ENCODE results near the gene MMP15.
"Not testable (repeated sequence)": the region's sequence is repeated elsewhere in the genome, so short reads cannot be mapped to it uniquely, and the experiment has no call there.

MMP15 gene

GRCh38 chr16:58025351-58026138 lies at the start of gene MMP15:
Gene MMP15, plus strand, starts transcription at chr16:58025754. Its CDS starts 597 bp downstream, at chr16:58026351.
- H3K36me3 Mint-ChIP-seq (ENCODE audit: insufficient read depth), result peaks cover 5% of the 10 kb centered on the region
- H3K27ac Mint-ChIP-seq (ENCODE audit: low read depth), result peak within 1 kb of the TSS; percentile 87
- no peaks in the 10 kb centered on the region for H3K9me3 Mint-ChIP-seq
- ATAC-seq (replicated peaks; ENCODE audit: extremely low read depth, poor library complexity, severe bottlenecking) (peak; percentile 71), DNase-seq (ENCODE audit: low spot score in 2 of 2) (peak in 1 of 2 donors; percentile 26)
- peak within 1 kb of the TSS; percentile 84 for H3K4me3 Mint-ChIP-seq
- peaks cover 19% of the 10 kb centered on the region for H3K4me1 Mint-ChIP-seq
- peaks cover 26% of the 10 kb centered on the region for H3K27me3 Mint-ChIP-seq

DNA sequence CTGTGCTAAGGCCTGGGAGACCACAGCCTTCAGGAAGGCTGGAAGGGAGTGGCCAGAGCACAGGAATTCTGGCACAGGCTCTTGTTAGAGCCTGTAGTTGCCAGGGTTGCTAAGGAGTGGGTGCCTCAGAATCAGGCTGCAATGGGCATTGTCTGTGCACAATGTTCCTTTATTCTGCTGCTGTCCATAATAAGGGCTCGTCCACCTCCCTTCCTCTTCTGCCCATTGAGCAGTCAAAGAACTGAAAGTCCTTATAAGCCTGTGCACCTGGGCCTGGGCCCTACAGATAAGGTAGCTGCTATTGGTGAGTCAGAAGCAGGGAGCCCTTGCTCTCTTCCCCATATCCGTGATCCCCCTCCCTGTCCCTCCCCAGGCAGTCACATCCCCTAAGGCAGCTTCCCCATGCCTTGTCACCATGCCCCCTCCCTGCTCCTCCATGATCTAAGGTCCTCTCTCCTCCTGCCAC lies 49.2 kb upstream of the MMP15 start:
- no peak overlapping the region for H3K27ac Mint-ChIP-seq (ENCODE audit: low read depth)
- DNase-seq (ENCODE audit: low spot score in 2 of 2), result no peak
- H3K4me3 Mint-ChIP-seq, result no peak overlapping the region
- no peaks in the 10 kb centered on the region for H3K4me1 Mint-ChIP-seq
- no peak for ATAC-seq (replicated peaks; ENCODE audit: extremely low read depth, poor library complexity, severe bottlenecking)
- no peaks in the 10 kb centered on the region for H3K9me3 Mint-ChIP-seq
- H3K27me3 Mint-ChIP-seq, result peaks cover 11% of the 10 kb centered on the region
- no peaks in the 10 kb centered on the region for H3K36me3 Mint-ChIP-seq (ENCODE audit: insufficient read depth)

- no peaks in the 10 kb centered on the region for H3K36me3 Mint-ChIP-seq (ENCODE audit: insufficient read depth)
- ATAC-seq (replicated peaks; ENCODE audit: extremely low read depth, poor library complexity, severe bottlenecking) (no peak), DNase-seq (ENCODE audit: low spot score in 2 of 2) (no peak)
- no peaks in the 10 kb centered on the region for H3K4me1 Mint-ChIP-seq
- no peak overlapping the region for H3K4me3 Mint-ChIP-seq
- H3K27me3 Mint-ChIP-seq, result peaks cover under 1% of the 10 kb centered on the region
- H3K9me3 Mint-ChIP-seq, result no peaks in the 10 kb centered on the region
- H3K27ac Mint-ChIP-seq (ENCODE audit: low read depth), result no peak overlapping the region
Measured at GRCh38 chr16:57977418-57978069, 48.0 kb upstream of the MMP15 start.

- not testable (repeated sequence) for H3K27me3 Mint-ChIP-seq; H3K9me3 Mint-ChIP-seq; H3K4me3 Mint-ChIP-seq; H3K4me1 Mint-ChIP-seq; DNase-seq (ENCODE audit: low spot score in 2 of 2); H3K27ac Mint-ChIP-seq (ENCODE audit: low read depth); H3K36me3 Mint-ChIP-seq (ENCODE audit: insufficient read depth); ATAC-seq (replicated peaks; ENCODE audit: extremely low read depth, poor library complexity, severe bottlenecking)
Measured at GRCh38 chr16:57978070-57978465, 47.5 kb upstream of the MMP15 start.

GRCh38 chr16:57979006-57979585 lies 46.5 kb upstream of the MMP15 start:
- no peak overlapping the region for H3K4me3 Mint-ChIP-seq
- no peaks in the 10 kb centered on the region for H3K27me3 Mint-ChIP-seq
- no peak overlapping the region for H3K27ac Mint-ChIP-seq (ENCODE audit: low read depth)
- DNase-seq (ENCODE audit: low spot score in 2 of 2) (no peak), ATAC-seq (replicated peaks; ENCODE audit: extremely low read depth, poor library complexity, severe bottlenecking) (no peak)
- no peaks in the 10 kb centered on the region for H3K36me3 Mint-ChIP-seq (ENCODE audit: insufficient read depth)
- no peaks in the 10 kb centered on the region for H3K9me3 Mint-ChIP-seq
- H3K4me1 Mint-ChIP-seq, result peaks cover under 1% of the 10 kb centered on the region

DNA sequence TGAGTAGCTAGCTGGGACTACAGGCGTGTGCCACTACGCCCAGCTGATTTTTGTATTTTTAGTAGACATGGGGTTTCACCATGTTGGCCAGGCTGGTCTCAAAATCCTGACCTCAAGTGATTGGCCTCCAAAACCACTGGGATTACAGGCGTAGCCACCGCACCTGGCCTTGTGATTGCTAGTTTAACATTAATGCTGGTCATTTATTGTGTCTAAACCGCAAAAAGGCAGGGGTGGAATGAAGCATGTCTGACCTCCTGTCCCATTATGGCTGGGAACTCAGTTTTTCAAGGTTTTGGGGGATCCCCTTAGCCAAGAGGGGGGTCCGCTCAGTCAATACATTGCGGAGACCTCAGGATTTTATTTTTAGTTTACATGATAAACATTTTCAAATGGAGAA lies 43.9 kb upstream of the MMP15 start:
- Mint-ChIP-seq H3K4me3 (no peak overlapping the region), H3K9me3 (no peaks in the 10 kb centered on the region), H3K27ac (ENCODE audit: low read depth) (no peak overlapping the region), H3K36me3 (ENCODE audit: insufficient read depth) (peaks cover 2% of the 10 kb centered on the region), H3K27me3 (no peaks in the 10 kb centered on the region), H3K4me1 (peaks cover 5% of the 10 kb centered on the region)
- DNase-seq (ENCODE audit: low spot score in 2 of 2) (no peak), ATAC-seq (replicated peaks; ENCODE audit: extremely low read depth, poor library complexity, severe bottlenecking) (no peak)

GRCh38 chr16:57982385-57982784 lies 43.2 kb upstream of the MMP15 start:
- Mint-ChIP-seq H3K27ac (ENCODE audit: low read depth) (no peak overlapping the region), H3K36me3 (ENCODE audit: insufficient read depth) (peaks cover 2% of the 10 kb centered on the region), H3K4me1 (peaks cover 5% of the 10 kb centered on the region), H3K27me3 (no peaks in the 10 kb centered on the region), H3K4me3 (no peak overlapping the region), H3K9me3 (no peaks in the 10 kb centered on the region)
- DNase-seq (ENCODE audit: low spot score in 2 of 2) (no peak), ATAC-seq (replicated peaks; ENCODE audit: extremely low read depth, poor library complexity, severe bottlenecking) (no peak)

GRCh38 chr16:57984443-57985203 lies 40.9 kb upstream of the MMP15 start:
- peak; percentile 88 for ATAC-seq (replicated peaks; ENCODE audit: extremely low read depth, poor library complexity, severe bottlenecking)
- Mint-ChIP-seq H3K4me3 (peak overlapping the region; percentile 81), H3K9me3 (no peaks in the 10 kb centered on the region), H3K36me3 (ENCODE audit: insufficient read depth) (peaks cover 2% of the 10 kb centered on the region), H3K4me1 (peaks cover 5% of the 10 kb centered on the region), H3K27me3 (no peaks in the 10 kb centered on the region), H3K27ac (ENCODE audit: low read depth) (peak overlapping the region; percentile 34)
- DNase-seq (ENCODE audit: low spot score in 2 of 2), result peak; percentile 73 to 82

- peaks cover 5% of the 10 kb centered on the region for H3K4me1 Mint-ChIP-seq
- H3K27ac Mint-ChIP-seq (ENCODE audit: low read depth), result peak overlapping the region; percentile 34
- no peaks in the 10 kb centered on the region for H3K27me3 Mint-ChIP-seq
- no peaks in the 10 kb centered on the region for H3K9me3 Mint-ChIP-seq
- ATAC-seq (replicated peaks; ENCODE audit: extremely low read depth, poor library complexity, severe bottlenecking) (peak; percentile 62), DNase-seq (ENCODE audit: low spot score in 2 of 2) (no peak)
- peak overlapping the region; percentile 81 for H3K4me3 Mint-ChIP-seq
- H3K36me3 Mint-ChIP-seq (ENCODE audit: insufficient read depth), result peaks cover 2% of the 10 kb centered on the region
Measured at GRCh38 chr16:57985204-57986181, 40.1 kb upstream of the MMP15 start.

DNA sequence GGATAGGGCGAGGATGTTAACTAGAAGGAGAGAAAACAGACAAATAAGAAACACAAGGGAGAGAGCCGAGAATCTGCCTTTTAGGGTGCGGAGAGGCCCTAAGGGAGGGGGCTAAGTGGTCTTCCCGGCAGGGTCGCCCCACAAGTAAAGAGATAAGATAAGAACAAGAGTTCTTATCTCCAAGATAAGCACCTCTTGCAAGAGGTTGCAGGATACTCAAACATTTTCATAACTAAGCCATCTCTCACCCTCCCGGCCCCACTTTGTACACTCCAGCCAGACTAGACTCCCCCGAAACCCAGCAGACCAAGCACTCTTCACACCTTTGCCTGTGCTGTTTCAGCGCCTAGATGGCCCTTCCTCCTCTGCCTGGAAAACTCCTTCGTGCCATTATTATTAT lies 39.4 kb upstream of the MMP15 start:
- DNase-seq (ENCODE audit: low spot score in 2 of 2) (no peak), ATAC-seq (replicated peaks; ENCODE audit: extremely low read depth, poor library complexity, severe bottlenecking) (no peak)
- no peaks in the 10 kb centered on the region for H3K27me3 Mint-ChIP-seq
- H3K4me3 Mint-ChIP-seq, result peak overlapping the region; percentile 31
- H3K4me1 Mint-ChIP-seq, result peaks cover 5% of the 10 kb centered on the region
- H3K9me3 Mint-ChIP-seq, result no peaks in the 10 kb centered on the region
- H3K36me3 Mint-ChIP-seq (ENCODE audit: insufficient read depth), result peaks cover 2% of the 10 kb centered on the region
- H3K27ac Mint-ChIP-seq (ENCODE audit: low read depth), result no peak overlapping the region

GRCh38 chr16:57987441-57988177 lies 37.9 kb upstream of the MMP15 start:
- H3K27me3 Mint-ChIP-seq, result no peaks in the 10 kb centered on the region
- H3K4me3 Mint-ChIP-seq, result no peak overlapping the region
- no peak overlapping the region for H3K27ac Mint-ChIP-seq (ENCODE audit: low read depth)
- ATAC-seq (replicated peaks; ENCODE audit: extremely low read depth, poor library complexity, severe bottlenecking) (no peak), DNase-seq (ENCODE audit: low spot score in 2 of 2) (no peak)
- peaks cover 8% of the 10 kb centered on the region for H3K4me1 Mint-ChIP-seq
- H3K9me3 Mint-ChIP-seq, result no peaks in the 10 kb centered on the region
- peaks cover 4% of the 10 kb centered on the region for H3K36me3 Mint-ChIP-seq (ENCODE audit: insufficient read depth)
